Sigmoid colon (tissue), 7 donors: ENCODE measurements around the gene KMT2B. TPM values are rescaled to one million over a fixed set of nuclear protein-coding genes. Genes with fewer than 3 reads are reported as not detected.
A peak's percentile ranks its signal among the peaks of the same experiment; 100 is the strongest.

Experiments used
- DNase-seq: peaks from one replicate; pipeline ENCODE4 v3.0.0-alpha.2; 2019
- H3K27ac ChIP-seq, 4 donors: fragments of 200-600 bp; sonication (generic); one replicate each; pipeline ENCODE4 v1.5.1; 2016 to 2019; ENCODE audit warnings: mild to moderate bottlenecking in 1 of 4
- H3K27me3 ChIP-seq, 3 donors: fragments of 200-600 bp; sonication (generic); one replicate each; pipeline ENCODE4 v1.5.1; 2019; ENCODE audit warnings: mild to moderate bottlenecking in 1 of 3
- H3K36me3 ChIP-seq, 4 donors: fragments of 200-600 bp; sonication (generic); one replicate each; pipeline ENCODE4 v1.5.1; 2016 to 2019
- H3K4me1 ChIP-seq, 4 donors: fragments of 200-600 bp; sonication (generic); one replicate each; pipeline ENCODE4 v1.5.1; 2017 to 2019
- H3K4me3 ChIP-seq, 4 donors: fragments of 200-600 bp; sonication (generic); one replicate each; pipeline ENCODE4 v1.5.1; 2017 to 2019; ENCODE audit warnings: mild to moderate bottlenecking in 2 of 4, moderate library complexity in 1 of 4
- H3K9me3 ChIP-seq, 4 donors: fragments of 200-600 bp in 3 of 4; sonication (generic) in 3 of 4; one replicate each; pipeline versions ENCODE4 v1.5.1 to v1.6.1; 2013 to 2019
- EP300 ChIP-seq, 4 donors: sonication (generic); formaldehyde crosslinking; IDR thresholded peaks; one replicate each; pipeline ENCODE4 v1.6.1; 2017; ENCODE audit warnings: antibody characterized with exemption in 4 of 4
- POLR2A ChIP-seq, 2 donors: fragments of 450-650 bp; IDR thresholded peaks; one replicate each; pipeline ENCODE4 v1.6.1; 2016; ENCODE audit warnings: antibody characterized with exemption in 2 of 2, mild to moderate bottlenecking in 2 of 2, moderate library complexity in 2 of 2
- POLR2AphosphoS5 ChIP-seq, 4 donors: sonication (generic); formaldehyde crosslinking; IDR thresholded peaks; one replicate each; pipeline ENCODE4 v1.6.1; 2017; ENCODE audit warnings: antibody characterized with exemption in 4 of 4
- WGBS, 2 donors: extraction: QIAGEN DNeasy Blood & Tissue Kit; methylation state at CpG; one replicate each; pipeline ENCODE4 v1.1.7; 2013; 5-methylcytosine and 5-hydroxymethylcytosine counted together
- intact Hi-C: fragments of 100-400 bp; cut with DNase I; formaldehyde crosslinking; loops from one replicate; pipeline ENCODE4 v1.15.1; 2023
- polyA plus RNA-seq, 3 donors: library from polyadenylated mRNA; stranded (reverse); fragments of 200-250 nt; gene quantifications; one replicate each; pipeline ENCODE4 v1.2.3, GENCODE V29; 2013
- total RNA-seq, 4 donors: library from RNA; depleted of rRNA; stranded (reverse); fragments of >200 nt; gene quantifications; one replicate each; pipeline ENCODE4 v1.1.0, GENCODE V29; 2016
- TF ChIP-seq, protein P1 (sequence below), 4 experiments: fragments of 450-650 bp in 3 of 4; fragments of 200-600 bp in 1 of 4; IDR thresholded peaks; one replicate each; pipeline ENCODE4 v1.5.1; 2016 to 2019; ENCODE audit warnings: antibody characterized with exemption in 4 of 4, mild to moderate bottlenecking in 3 of 4, moderate library complexity in 2 of 4
- donor health status: healthy with polysubstance abuse.
- donor health status: Bipolar disorder and iron deficiency.
- donor health status: healthy.

KMT2B gene
- total and polyA plus RNA-seq, 7 donors = 6.4 to 32.2 (median 12.3) TPM

DNA sequence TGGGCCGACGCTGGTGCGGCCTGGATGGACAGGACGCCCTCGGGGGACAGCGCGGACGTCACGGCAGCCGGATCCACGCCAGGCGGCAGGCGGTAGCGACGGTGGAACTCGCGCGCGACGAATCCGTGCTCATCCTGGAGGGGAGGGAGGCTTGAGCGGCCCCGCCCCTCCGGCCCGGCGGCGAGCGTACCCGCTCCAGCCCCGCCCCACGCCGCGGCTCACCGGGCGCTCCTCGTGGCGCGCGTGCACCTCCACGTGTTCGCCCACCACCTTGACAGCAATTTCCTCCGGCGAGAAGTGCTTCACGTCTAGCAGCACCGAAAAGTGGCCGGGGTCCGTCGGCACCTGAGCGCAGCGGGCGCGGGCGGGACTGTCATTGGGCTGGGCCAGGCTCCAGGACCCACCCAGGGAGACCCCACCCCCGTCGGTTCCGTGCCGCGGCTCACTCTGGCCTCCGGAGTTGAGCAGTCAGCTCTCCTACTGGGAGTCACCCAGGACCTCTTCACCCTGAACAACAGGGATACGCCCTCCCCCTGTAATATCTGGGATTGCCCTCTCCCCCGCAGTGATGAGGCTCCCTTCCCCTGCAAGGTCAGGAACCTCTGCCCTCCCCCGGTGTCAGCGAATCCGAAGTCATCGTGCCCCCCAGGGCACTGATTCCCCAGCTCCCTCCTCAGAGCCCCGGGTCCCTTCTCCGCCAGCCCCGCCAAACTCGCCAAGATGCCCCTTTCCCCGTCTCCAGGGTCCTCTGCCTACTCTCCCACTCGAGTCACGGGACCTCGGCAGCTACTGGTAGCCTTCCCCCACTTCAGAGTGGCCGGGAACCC lies 38.0 kb downstream of the KMT2B start:
- intact Hi-C loops = loop anchor here (5.0 to 10.0 kb wide), 4 partner anchors 108 to 387 kb away; partner anchors contain the start of genes CAPNS1, COX6B1, THAP8 and WDR62
- peak; percentile 98 for DNase-seq
- Histone ChIP-seq H3K4me1 (peaks cover 0 to 57% (median 49%) of the 10 kb centered on the region in 4 donors), H3K27me3 (no peaks in the 10 kb centered on the region), H3K9me3 (no peaks in the 10 kb centered on the region), H3K4me3 (peak overlapping the region; percentile 64 to 85 (median 80)), H3K36me3 (peaks cover 6 to 31% (median 24%) of the 10 kb centered on the region in 4 donors), H3K27ac (peak overlapping the region; percentile 98 to 99 (median 99))
- TF ChIP-seq EP300 (IDR thresholded peaks at IDR 0.05) (peak in 2 of 4 donors; percentile 77 to 83), POLR2A (IDR thresholded peaks at IDR 0.05) (peak in 1 of 2 donors; percentile 11), POLR2AphosphoS5 (IDR thresholded peaks at IDR 0.05) (peak; percentile 79 to 89 (median 80))
- TF ChIP-seq, protein P1, sequence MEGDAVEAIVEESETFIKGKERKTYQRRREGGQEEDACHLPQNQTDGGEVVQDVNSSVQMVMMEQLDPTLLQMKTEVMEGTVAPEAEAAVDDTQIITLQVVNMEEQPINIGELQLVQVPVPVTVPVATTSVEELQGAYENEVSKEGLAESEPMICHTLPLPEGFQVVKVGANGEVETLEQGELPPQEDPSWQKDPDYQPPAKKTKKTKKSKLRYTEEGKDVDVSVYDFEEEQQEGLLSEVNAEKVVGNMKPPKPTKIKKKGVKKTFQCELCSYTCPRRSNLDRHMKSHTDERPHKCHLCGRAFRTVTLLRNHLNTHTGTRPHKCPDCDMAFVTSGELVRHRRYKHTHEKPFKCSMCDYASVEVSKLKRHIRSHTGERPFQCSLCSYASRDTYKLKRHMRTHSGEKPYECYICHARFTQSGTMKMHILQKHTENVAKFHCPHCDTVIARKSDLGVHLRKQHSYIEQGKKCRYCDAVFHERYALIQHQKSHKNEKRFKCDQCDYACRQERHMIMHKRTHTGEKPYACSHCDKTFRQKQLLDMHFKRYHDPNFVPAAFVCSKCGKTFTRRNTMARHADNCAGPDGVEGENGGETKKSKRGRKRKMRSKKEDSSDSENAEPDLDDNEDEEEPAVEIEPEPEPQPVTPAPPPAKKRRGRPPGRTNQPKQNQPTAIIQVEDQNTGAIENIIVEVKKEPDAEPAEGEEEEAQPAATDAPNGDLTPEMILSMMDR (IDR thresholded peaks at IDR 0.05) = no peak
- 9 to 18% methylated on average over 74 of the region's 74 CpGs for WGBS, 2 donors

DNA sequence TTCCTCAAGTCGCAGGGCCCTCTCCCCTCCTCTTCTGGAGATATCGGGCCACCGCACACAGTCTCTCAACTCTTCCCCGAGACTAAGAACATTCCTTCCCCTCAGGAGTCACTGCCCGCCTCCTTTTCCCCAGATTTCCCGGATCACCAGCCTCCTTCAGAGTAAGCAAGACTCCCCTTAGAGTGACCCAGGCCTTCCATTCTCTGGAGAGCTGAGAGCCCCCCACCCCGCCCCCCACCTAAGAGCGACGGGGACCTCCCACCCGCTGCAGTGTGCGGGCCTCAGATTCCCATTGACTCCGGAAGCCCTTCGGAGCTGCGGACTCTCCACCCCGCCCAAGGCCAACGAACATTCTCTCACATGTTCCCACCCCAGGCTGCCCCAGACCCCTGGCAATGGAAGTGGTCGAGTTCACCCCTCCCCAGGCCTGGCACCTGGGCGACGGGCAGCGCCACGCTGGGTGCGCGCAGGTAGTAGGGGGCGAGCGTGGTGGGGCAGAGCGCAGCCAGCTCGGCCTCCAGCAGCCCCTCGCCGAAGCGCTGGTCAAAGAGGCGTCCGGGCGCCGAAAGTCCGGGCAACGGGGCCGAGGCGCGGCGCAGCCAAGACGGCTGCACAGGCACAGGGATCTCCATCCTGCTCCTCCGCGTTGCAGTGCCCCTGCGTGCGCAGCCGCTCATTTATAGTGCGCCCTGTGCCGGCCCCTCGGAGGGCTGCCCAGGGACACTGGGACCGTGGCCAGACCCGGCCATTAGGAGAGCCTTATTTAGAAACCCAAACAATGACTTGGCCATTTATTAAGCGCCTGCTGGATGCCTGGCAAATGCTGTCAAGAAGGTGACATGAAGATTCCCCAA lies 38.8 kb downstream of the KMT2B start, which contains the start of gene HSPB6:
HSPB6 (minus strand) TSS at position 653 of the 854 bp plus-strand sequence; CDS start at position 632, 21 bp downstream.
- TF ChIP-seq POLR2AphosphoS5 (IDR thresholded peaks at IDR 0.05) (peak; percentile 66 to 97 (median 85)), EP300 (IDR thresholded peaks at IDR 0.05) (no peak), POLR2A (IDR thresholded peaks at IDR 0.05) (peak; percentile 62 to 91)
- TF ChIP-seq, protein P1 (IDR thresholded peaks at IDR 0.05) = no peak
- peaks cover 6 to 38% (median 24%) of the 10 kb centered on the region in 4 donors for H3K36me3 ChIP-seq
- no peaks in the 10 kb centered on the region for H3K9me3 ChIP-seq
- intact Hi-C loops = loop anchor here (1.0 to 10.0 kb wide), 5 partner anchors 39 to 386 kb away; partner anchors contain the start of genes CAPNS1, COX6B1, THAP8 and WDR62
- no peaks in the 10 kb centered on the region for H3K27me3 ChIP-seq
- peak; percentile 90 for DNase-seq
- peaks cover 0 to 63% (median 49%) of the 10 kb centered on the region in 4 donors for H3K4me1 ChIP-seq
- 7 to 8% methylated on average over 52 of the region's 52 CpGs for WGBS, 2 donors
- peak within 1 kb of the TSS; percentile 98 to 99 (median 99) for H3K27ac ChIP-seq
- peak within 1 kb of the TSS; percentile 79 to 86 (median 83) for H3K4me3 ChIP-seq

DNA sequence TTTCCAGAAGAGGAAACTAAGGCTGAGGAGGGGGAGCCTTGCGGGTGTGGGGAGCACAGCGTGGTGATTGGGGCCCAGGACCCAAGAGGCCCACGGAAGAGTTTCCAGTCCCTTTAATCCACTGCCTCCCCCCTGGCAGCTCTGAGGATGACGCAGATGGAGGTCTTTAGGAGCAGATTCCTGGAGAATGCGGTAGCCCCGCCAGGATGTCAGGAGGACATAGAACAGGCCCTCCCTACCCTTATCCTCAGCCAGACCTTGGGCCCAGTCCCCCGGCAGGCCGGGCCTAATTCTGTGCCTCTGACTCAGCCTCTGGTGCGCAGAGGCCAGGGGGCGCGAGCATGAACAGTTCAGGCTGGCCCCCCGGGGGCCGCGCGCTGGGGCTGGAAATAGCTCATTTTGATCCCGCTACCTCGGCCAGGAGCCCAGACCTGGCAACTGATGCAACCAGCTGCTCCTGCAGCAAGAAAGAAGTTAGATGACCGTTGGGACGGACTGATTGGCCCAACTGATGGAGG lies 39.5 kb downstream of the KMT2B start:
- peak; percentile 75 to 97 (median 93) for TF ChIP-seq EP300 (IDR thresholded peaks at IDR 0.05)
- TF ChIP-seq, protein P1 (IDR thresholded peaks at IDR 0.05) = no peak
- peak; percentile 73 to 94 (median 86) for TF ChIP-seq POLR2AphosphoS5 (IDR thresholded peaks at IDR 0.05)
- Histone ChIP-seq H3K9me3 (no peaks in the 10 kb centered on the region), H3K36me3 (peaks cover under 1 to 43% (median 25%) of the 10 kb centered on the region in 4 donors), H3K27ac (peak overlapping the region; percentile 98 to 99 (median 99)), H3K27me3 (no peaks in the 10 kb centered on the region), H3K4me3 (peak overlapping the region; percentile 79 to 86 (median 83)), H3K4me1 (peaks cover 0 to 63% (median 49%) of the 10 kb centered on the region in 4 donors)
- intact Hi-C loops = loop anchor here (1.0 to 10.0 kb wide), 5 partner anchors 40 to 385 kb away; partner anchors contain the start of genes CAPNS1, COX6B1, THAP8 and WDR62
- WGBS, 2 donors = 7 to 8% methylated on average over 19 of the region's 19 CpGs
- DNase-seq = peak; percentile 99
